Astrocyte (in vitro differentiated cells and primary cell): Measurements from ENCODE around the gene LINC00237.

Experiments used
- EZH2 ChIP-seq: IDR thresholded peaks from 2 replicates; pipeline ENCODE4 v1.6.1; 2012; ENCODE audit warnings: mild to moderate bottlenecking, low read length, inconsistent platforms; ENCODE audit not compliant: insufficient read depth
- TF ChIP-seq, protein P1 (sequence below): IDR thresholded peaks from 2 replicates; pipeline ENCODE4 v1.5.1; 2011; ENCODE audit warnings: low read depth, mild to moderate bottlenecking, inconsistent platforms, low read length, moderate library complexity; ENCODE audit not compliant: insufficient read depth

DNA sequence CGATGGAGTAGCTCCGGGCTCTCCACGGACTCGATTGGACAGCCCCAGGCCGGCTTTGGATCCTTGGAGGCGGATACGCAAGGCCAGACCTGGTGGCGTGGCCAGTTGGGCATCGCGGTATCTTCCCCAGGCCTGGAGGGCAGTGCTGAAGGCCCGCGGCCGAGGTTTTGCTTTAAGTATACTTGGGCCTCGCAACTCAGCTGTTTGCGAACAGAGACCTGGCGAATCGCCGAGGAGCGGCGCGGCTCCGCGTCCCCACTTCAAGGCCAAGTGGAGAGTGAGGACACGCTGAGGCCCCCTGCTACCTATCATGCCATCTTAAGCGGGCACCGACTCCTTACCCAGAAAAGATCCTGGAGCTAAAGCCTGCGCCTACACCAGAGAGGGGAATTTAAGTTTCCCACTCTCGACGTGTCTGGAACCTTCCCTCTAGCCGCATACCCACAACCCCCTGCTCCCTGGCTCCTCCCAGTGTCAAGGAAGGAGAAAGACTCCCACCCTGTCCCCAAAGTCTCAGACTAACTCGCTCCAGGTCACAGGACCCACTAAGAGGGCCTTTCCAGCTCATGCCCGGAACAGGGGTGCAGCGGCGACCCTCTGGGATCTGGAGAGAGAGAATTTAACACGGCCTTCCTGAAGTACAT, 4.1 kb downstream of the LINC00237 start:
- TF ChIP-seq, protein P1, sequence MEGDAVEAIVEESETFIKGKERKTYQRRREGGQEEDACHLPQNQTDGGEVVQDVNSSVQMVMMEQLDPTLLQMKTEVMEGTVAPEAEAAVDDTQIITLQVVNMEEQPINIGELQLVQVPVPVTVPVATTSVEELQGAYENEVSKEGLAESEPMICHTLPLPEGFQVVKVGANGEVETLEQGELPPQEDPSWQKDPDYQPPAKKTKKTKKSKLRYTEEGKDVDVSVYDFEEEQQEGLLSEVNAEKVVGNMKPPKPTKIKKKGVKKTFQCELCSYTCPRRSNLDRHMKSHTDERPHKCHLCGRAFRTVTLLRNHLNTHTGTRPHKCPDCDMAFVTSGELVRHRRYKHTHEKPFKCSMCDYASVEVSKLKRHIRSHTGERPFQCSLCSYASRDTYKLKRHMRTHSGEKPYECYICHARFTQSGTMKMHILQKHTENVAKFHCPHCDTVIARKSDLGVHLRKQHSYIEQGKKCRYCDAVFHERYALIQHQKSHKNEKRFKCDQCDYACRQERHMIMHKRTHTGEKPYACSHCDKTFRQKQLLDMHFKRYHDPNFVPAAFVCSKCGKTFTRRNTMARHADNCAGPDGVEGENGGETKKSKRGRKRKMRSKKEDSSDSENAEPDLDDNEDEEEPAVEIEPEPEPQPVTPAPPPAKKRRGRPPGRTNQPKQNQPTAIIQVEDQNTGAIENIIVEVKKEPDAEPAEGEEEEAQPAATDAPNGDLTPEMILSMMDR = no peak
- TF ChIP-seq EZH2 = no peak
